NCI-H774 (cell line): ENCODE results near the gene SLC20A1.

Experiments used
- DNase-seq: peaks from one replicate; lab custom pipeline; 2025; lab: John Stamatoyannopoulos, UW

Gene SLC20A1

DNA sequence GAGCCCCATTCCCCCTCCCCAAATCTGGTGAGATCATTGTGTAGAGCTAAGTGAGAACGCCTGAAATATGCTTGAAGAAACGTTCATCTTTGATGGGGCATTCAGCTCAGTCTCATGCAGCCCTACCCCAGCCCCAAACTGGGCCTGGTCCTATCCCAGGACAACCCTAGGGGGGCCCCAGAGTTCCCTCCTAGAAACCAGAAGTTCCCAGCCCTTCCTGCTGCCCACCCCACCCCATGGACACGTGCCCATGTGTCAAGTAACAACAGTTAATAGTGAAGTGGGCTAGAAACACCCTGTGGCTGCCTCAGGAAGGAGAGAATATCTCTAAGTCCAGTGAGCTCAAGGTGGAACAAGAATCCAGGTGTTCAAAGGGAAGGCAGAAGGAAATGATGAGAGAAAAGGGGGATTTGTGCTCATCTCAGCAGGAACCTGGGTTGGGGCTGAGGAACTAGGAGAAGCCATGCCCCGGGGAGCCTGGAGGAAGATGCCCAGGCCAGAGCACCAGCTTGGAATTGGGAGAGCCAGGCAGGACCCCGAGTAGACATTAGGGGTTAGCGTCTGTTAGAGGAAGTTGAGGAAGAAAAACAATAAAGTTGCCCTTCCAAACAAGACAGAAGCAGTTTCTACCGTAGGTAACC, 20.1 kb upstream of the SLC20A1 start:
- DNase-seq, result no peak

DNA sequence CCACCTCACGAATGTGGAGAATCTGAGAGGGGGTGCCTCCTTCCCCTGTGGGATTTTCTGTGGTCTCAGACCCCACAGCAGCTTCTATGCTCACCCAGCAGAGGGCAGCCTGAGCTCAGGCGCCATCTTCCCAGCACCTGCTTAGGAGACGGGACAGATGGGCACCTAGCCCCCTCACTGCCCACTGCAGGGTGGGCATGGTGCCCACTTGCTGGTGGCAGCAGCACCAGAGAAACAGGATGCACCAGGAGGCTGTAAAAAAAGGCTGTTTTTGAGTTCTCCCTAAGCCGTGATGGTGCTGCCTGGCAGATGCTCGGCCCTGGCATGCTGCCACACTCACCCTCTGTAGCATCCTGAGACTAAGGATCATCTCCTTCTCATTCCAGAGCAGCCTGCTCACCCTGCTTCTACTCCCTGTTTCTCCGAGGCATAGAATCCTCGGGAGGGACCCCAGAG, 19.1 kb upstream of the SLC20A1 start:
- peak; percentile 25 for DNase-seq

GRCh38 chr2:112627060-112628040, 18.4 kb upstream of the SLC20A1 start:
- no peak for DNase-seq

DNA sequence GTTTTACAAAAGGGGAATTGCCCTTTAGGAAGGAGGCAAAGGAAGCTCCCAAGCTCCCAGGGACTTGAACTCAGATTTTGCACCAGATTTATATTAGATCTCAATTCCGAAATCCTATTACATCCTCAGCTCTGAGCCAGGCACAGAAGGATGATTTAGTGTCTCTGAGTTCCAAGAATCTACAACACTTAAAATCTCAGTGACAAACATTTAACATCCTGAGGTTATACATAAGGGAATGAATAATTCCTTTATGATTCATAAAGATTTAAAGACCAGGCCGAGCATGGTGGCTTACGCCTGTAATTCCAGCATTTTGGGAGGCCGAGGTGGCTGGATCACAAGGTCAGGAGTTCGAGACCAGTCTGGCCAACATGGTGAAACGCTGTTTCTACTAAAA, 16.5 kb upstream of the SLC20A1 start:
- DNase-seq, result no peak

GRCh38 chr2:112629823-112630222, 15.9 kb upstream of the SLC20A1 start:
- no peak for DNase-seq

DNA sequence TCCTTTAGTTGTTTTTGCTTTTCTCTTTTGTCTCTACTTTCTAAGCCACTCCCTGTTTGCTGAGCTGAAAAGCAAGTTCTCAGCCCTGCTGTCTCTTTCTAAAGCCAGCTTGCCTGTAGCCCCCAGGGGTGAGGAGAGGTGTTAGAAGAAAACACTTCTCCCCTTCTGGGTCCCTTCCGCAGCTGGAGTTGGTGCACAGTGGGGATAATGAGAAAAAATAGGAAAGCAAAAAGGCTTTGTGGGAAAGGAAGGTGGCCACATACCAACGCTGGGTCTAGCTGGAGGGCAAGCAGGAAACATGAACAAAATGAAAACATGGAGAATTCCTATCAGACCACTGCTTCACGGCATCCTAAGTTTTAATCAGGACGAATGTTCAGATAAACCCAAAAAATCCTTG, 15.5 kb upstream of the SLC20A1 start:
- no peak for DNase-seq

DNA sequence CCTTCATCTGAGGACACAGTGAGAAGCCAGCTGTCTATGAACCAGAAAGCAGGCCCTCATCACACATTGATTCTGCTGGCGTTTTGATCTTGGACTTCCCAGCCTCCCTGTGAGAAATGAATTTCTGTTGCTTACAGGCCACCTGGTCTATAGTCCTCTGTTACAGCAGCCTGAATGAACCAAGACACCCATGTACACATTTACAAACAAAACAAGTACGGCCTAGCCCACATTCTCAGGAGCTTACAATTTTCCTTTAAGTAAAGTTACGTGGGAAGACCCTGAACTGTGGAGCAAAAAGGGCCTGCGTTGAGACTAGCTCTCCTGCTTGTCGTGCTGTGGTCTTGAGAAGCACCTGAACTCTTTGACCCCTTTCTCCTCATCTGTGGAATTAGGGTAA, 12.0 kb upstream of the SLC20A1 start:
- no peak for DNase-seq

DNA sequence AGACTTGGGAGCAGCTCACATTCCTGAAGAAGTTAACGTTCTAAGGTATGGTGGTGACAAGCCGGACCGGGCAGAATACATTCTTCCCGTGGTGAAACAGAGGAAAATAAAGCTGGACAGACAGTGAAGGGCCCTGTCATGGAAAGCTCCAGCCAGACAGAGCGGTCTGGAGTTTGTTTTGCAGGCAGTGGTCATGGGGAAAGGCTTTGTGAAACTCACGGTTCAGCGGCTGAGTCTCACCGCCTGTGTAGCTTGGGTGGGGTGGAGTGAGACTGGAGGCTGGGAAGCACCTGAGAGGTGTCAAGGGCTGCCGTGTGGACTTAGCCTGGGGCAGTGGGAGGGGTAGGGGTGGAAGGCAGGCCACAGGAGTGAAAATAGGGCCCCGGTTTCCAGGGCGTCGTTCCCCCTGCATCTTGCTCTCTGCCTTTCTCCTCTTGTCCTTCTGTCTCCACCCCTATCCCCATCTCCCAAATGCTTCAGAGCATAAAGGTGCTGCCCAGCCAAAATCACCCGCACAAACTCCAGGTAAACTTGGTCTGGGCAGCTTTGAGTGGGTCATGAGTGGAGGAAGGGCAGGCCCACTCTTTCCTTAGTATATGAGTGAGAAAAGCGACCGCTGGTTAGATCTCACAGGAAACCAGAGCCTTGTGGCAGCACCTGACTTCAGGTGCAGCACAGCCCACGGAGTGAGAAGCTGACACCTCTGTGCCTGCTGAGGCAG, 11.4 kb upstream of the SLC20A1 start:
- DNase-seq, result no peak

DNA sequence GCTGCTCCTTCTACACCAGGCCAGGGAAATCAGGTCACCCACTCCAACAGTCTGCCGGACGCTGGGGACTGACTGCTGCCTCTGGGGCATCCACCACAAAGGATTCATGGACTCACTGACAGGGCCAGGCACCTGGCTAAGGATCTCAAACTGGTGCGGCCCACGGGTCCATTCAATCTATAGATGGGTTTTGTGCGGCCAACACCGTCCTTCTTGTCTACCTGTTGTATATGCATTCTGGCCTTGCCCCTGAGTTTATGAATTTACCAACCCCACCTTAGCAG, 10.9 kb upstream of the SLC20A1 start:
- DNase-seq, result no peak

DNA sequence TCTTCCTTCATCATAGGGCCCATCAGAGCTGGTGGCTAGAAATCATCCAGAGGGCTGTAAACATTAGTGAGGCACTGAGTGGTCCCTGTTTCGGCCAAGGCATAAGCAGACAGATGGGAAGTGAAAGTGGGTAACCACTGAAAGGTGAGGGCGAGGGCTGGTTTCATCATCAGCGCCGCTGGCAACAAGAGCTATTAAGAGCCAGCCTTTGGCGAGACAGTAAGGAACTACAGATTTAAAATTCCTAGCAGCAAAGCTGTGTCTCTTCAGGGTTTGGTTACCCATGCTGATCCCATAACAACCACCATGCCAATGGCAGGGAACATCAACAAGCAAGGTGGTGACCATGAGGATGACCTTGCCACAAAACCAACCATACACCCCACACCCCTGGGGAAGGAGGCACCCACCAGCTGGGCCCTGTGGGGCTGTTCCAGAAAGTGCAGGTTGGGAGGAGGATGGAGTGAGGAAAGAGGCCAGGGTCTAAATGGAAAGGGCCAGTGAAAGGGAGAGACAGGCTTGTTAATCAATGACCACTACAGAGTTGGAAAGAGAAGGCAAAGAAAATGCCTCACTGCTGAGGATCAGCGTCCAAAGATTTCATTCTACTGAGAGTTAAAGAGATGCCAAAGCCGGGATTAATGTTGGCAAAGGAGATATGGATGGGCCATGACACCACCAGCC, 9.0 kb upstream of the SLC20A1 start:
- DNase-seq, result no peak

DNA sequence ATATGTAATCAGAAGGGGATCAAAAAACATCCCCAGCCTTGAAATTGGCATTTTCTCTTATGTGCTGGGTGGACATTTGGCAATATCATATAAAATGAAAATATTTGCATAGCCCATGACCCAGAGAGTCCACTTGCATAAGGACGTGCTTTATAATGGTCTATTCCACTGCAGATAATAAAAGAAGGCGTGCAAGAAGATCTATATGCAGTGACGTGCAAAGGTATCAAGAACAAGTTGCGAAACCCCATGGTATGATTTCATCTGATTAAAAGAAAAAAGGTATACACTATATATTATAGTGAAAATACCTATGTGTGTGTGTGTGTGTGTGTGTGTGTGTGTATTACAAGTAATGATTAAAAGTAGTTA, 8.5 kb upstream of the SLC20A1 start:
- DNase-seq, result no peak

DNA sequence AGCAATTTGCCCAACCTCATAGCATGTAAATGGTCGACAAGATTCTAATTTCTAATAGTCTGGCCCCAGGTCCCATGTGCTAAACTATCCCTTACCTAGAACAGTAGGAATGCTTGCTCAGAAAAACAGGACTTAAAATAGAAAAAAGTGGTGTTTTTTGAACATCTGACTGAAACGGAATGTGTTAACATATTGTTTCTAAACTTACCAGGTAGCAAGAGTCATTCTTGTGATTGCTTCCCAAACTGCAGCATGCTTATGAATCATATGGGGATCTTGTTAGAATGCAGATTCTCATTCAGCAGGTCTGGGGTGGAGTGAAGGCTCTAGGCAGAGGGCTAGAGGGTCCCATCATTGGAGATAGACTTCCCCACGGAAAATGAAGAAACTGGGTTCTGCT, 5.8 kb upstream of the SLC20A1 start:
- DNase-seq, result no peak

DNA sequence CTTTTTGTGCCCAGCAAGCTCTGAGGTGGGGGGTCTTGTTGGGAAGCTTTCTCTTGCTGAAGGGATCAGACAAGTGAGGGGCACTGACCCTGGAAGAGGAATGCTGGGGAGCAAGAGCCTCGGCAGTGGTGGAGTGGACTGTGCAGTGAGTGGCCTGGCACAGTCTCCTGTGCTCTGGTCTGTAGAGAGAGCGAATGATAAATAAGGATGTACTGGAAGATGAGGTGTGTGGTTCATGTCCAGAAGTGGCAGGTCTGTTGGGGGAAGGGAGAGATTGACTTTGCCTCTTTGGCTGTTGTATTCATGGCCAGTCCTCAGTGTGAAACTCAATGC, 5.3 kb upstream of the SLC20A1 start:
- DNase-seq, result no peak

GRCh38 chr2:112640800-112641675, 4.7 kb upstream of the SLC20A1 start:
- DNase-seq, result no peak

DNA sequence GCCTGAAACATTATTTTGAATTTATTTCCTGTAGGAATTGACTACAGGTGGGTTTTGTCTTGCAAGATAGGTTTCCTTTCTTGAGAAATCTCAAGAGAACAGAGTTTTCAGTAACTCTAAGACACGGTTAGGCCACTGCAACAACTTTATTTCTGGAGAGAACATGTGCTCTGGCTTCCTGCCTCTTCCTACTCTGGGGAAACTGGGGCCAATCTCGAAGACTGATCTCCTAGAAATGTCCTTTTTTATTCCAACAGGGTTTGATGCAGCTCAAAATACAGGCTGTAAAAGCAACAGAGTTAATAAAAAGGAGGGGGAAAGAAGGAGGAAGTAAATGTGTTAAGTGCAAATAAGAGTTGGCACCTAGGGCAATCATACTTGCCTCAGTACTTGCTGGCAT, 4.0 kb upstream of the SLC20A1 start:
- DNase-seq, result no peak

DNA sequence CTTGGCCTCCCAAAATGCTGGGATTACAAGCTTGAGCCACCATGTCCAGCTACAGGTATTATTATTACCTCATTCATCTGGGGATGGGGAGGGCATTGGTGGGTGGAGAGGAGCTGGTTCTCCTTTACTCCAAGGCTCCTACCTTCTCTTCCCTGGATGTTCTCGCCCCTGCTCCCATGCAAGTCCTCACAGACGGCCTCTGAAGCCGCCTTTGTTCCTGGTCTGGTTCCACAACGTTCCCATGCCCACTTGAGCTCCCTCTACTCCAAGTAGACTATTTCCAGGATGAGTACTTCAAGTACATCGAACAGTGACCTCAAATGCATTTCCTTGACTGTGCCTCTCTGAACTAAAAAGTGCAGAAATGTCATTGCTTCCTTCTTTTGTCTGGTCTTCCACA, 3.2 kb upstream of the SLC20A1 start:
- no peak for DNase-seq

DNA sequence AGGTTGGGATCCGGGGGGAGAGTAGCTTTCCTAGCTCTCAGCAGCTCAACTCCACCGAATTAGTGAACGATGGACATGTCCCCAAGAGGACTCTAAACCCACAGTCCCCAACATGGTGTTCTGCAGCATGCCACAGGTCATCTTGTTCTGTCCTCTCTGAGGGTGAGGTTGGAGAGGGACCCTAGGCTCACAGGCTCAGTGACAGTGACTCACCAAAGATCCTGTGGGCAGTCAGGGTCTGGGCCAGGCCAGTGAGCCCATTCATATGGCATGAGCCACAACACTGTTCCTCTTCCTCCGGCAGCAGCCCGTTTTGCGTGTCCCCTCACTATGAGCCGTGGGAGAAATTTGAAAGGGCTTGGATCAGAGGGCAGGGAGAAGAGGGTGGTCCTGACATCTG, 2.8 kb upstream of the SLC20A1 start:
- DNase-seq, result no peak

DNA sequence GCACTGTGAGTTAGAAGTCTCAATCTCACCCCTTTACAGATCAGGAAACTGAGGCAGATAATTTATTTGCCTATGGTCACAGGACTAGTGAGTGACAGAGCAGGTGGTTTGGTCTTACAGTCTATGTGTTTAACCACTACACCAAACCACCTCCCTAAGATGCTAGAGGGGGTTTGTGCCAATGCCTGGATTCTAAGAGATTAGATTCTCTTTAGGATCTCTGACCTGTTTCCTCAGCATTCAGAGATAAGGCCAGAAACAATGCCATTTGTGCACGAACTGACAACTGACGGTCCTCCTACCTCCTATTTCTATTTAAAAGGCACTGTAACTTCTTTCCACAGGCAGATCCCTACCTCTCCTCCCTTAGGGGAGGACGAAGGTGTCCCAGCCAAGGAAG, 2.3 kb upstream of the SLC20A1 start:
- no peak for DNase-seq

DNA sequence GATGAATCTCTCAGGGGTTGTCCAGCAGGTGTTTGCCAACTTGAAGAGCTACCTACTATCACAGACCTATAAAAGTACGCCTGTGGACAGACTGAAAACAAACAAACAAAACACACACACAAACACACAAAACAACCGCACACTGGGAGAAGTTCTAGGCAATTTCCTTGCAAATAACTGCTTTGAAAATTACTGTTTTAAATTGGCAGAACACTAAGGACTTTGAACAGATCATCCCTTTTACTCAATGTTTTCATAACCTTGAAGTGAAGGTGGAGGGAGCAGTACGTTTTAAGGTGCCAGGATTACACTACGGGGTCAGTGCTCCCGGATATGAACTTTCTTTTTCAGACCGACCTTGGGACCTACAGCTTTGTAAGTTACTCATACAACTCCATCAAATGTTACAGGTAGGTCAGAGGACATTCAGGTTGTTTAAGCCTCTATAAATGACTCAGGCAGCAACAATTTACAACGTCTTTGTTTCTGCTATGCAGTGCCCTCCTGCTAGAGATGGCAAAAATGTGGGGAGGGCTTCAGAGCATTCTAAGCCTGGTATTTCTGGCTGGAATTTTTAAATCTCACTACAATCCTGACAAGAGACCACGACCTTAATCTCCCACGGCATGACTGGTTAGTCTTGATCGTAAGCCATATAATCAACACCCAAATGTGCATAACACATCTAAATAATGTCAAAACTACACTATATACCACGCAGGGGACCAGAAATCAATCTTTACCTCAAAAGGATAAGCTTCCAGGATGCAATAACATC, 1.4 kb upstream of the SLC20A1 start:
- DNase-seq, result no peak

DNA sequence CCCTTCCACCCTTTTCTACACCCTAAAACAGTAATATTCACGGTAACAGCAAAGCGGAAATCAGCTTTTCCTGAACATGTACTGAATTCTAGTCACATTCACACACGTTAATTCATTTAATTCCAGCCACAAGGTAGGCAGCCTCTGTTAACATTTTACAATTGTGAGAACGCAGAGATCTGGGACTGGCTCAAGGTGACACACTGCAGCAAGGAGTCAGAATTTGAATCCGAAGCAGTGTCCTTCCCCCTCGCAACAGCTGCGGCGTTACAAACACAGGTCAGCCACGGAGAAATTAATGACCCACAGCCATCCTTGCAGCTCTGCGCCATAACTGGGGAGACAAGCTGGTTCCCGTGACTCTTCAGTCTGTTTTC, 818 bp upstream of the SLC20A1 start:
- DNase-seq, result no peak
